BJ (cell line): ENCODE data around the gene TTC31. TPM values are rescaled to one million over a fixed set of nuclear protein-coding genes. Genes with fewer than 3 reads are reported as not detected.

Experiments used
- CTCF ChIA-PET: fragments of 350-600 bp; formaldehyde crosslinking; extraction: SDS; loops from one replicate; lab custom pipeline; 2021; ENCODE audit warnings: antibody characterized with exemption, inconsistent platforms; lab: Yijun Ruan, JAX
- POLR2A ChIA-PET: fragments of 300-600 bp; sonication (Branson Sonifier 250); formaldehyde crosslinking; extraction: SDS; loops from one replicate; lab custom pipeline; 2021; ENCODE audit warnings: antibody characterized with exemption; lab: Charles Lee
- DNase-seq: peaks from one replicate; pipeline ENCODE4 v3.0.0-alpha.2; 2011; ENCODE audit warnings: low read depth
- H3K27me3 ChIP-seq: 2 replicates; pipeline ENCODE4 v1.6.0; 2011; ENCODE audit warnings: low read length; ENCODE audit not compliant: control insufficient read depth, insufficient read depth
- H3K36me3 ChIP-seq: 2 replicates; pipeline ENCODE4 v1.5.1; 2011; ENCODE audit warnings: low read length; ENCODE audit not compliant: control insufficient read depth, insufficient read depth
- H3K4me3 ChIP-seq: 2 replicates; pipeline ENCODE4 v1.5.1; 2011; ENCODE audit warnings: low read depth, mild to moderate bottlenecking, control low read depth, low read length
- CTCF ChIP-seq: IDR thresholded peaks from 2 replicates; pipeline ENCODE4 v1.5.1; 2011; ENCODE audit warnings: low read depth, mild to moderate bottlenecking, control low read depth, inconsistent platforms, low read length, moderate library complexity; ENCODE audit not compliant: insufficient read depth
- polyA plus RNA-seq: library from polyadenylated mRNA; depleted of rRNA; stranded (reverse); fragments of >200 nt; gene quantifications from 2 replicates; pipeline ENCODE4 v1.2.3, GENCODE V29; 2011

The TTC31 gene
- polyA plus RNA-seq, 1 experiment: 26.0 TPM

GRCh38 chr2:74533464-74533863 is 50.6 kb downstream of the TTC31 start:
- ChIA-PET POLR2A (interaction anchor here (0.9 kb wide), 1 partner anchor 55 kb away, joined by 3 read pairs; no protein-coding TSS in a partner anchor), CTCF (interaction anchor here (1.2 to 2.8 kb wide), 5 partner anchors 11 to 56 kb away, joined by 3 to 12 read pairs (median 5); partner anchors contain the start of genes CCDC142 and TTC31)
- DNase-seq: no peak
- Histone ChIP-seq H3K27me3 (no peaks in the 10 kb centered on the region), H3K4me3 (no peak overlapping the region), H3K36me3 (peaks cover 8% of the 10 kb centered on the region; the same call in 1 of the 2 replicates)
- TF ChIP-seq CTCF: no peak

- no peak for TF ChIP-seq CTCF
- peaks cover 8% of the 10 kb centered on the region for H3K36me3 ChIP-seq
- no peaks in the 10 kb centered on the region for H3K27me3 ChIP-seq
- H3K4me3 ChIP-seq: no peak overlapping the region
- no peak for DNase-seq
- CTCF ChIA-PET: interaction anchor here (2.1 to 2.8 kb wide), 2 partner anchors 52 to 55 kb away, joined by 5 to 12 read pairs; partner anchors contain the start of genes CCDC142 and TTC31
- POLR2A ChIA-PET: no interaction called here
Measured at GRCh38 chr2:74534411-74534810, 51.5 kb downstream of the TTC31 start.

- H3K4me3 ChIP-seq: no peak overlapping the region
- POLR2A ChIA-PET: no interaction called here
Measured at GRCh38 chr2:74535440-74535965, 52.6 kb downstream of the TTC31 start.

GRCh38 chr2:74536166-74536950 is 53.5 kb downstream of the TTC31 start:
- ChIA-PET POLR2A (no interaction called here), CTCF (no interaction called here)
- Histone ChIP-seq H3K27me3 (no peaks in the 10 kb centered on the region), H3K4me3 (no peak overlapping the region), H3K36me3 (peaks cover 14% of the 10 kb centered on the region)
- TF ChIP-seq CTCF: no peak
- DNase-seq: no peak

More at GRCh38 chr2:74535440-74535965, 52.6 kb downstream of the TTC31 start:
- CTCF ChIA-PET: no interaction called here
- Histone ChIP-seq H3K27me3 (no peaks in the 10 kb centered on the region), H3K36me3 (peaks cover 11% of the 10 kb centered on the region)
- no peak for TF ChIP-seq CTCF
- DNase-seq: no peak

DNA sequence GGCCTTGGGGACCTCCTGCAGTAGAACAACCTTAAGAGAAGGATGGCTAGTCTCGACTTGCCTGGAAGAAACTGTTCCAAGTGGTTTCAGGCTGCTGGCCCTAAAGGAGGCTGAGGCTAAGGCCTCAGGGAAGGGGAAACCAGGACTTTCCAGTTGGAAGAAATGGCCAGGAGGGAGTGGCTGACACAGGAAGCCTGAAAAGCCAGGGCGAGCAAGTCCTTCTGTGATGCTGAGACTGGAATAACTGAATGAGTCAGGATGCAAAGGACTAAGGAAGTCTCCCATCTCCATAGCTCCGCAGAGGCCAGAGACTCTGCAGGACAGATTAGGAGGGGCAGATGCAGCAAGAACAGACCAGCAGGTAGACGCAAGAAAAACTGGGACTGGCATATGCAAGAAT is 54.3 kb downstream of the TTC31 start:
- ChIA-PET POLR2A (no interaction called here), CTCF (no interaction called here)
- no peak for DNase-seq
- TF ChIP-seq CTCF: no peak
- Histone ChIP-seq H3K4me3 (no peak overlapping the region), H3K36me3 (peaks cover 14% of the 10 kb centered on the region), H3K27me3 (no peaks in the 10 kb centered on the region)
